ENCODE results near the gene RPS26. TPM values are rescaled to one million over a fixed set of nuclear protein-coding genes. Genes with fewer than 3 reads are reported as not detected.
A peak's percentile ranks its signal among the peaks of the same experiment; 100 is the strongest.

Gene RPS26
- total RNA-seq, 3 donors from 2014 or later = 28.8 to 81.1 (median 34.5) TPM

- intact Hi-C loops (cut with DNase I, micrococcal nuclease) = no loop called here
- no peaks in the 10 kb centered on the region for H3K4me1 ChIP-seq (ENCODE audit: low read depth)
- H3K36me3 ChIP-seq (ENCODE audit: low read depth) = no peaks in the 10 kb centered on the region
- ATAC-seq (peak; percentile 85), DNase-seq (peak; percentile 76 to 81 (median 81))
- H3K4me3 ChIP-seq = peak overlapping the region; percentile 63
- no peaks in the 10 kb centered on the region for H3K9me3 ChIP-seq
- TF ChIP-seq CTCF (IDR thresholded peaks at IDR 0.05) = no peak
These were observed 33.9 kb upstream of the RPS26 start for GRCh38 chr12:56007564-56008559.

- H3K9me3 ChIP-seq = no peaks in the 10 kb centered on the region
- H3K4me1 ChIP-seq (ENCODE audit: low read depth) = peaks cover 18% of the 10 kb centered on the region
- ATAC-seq (peak; percentile 52), DNase-seq (no peak)
- TF ChIP-seq CTCF (IDR thresholded peaks at IDR 0.05) = no peak
- H3K36me3 ChIP-seq (ENCODE audit: low read depth) = no peaks in the 10 kb centered on the region
- intact Hi-C loops (cut with DNase I, micrococcal nuclease) = no loop called here
- no peak overlapping the region for H3K4me3 ChIP-seq
These were observed 31.6 kb upstream of the RPS26 start for GRCh38 chr12:56010111-56010570.

GRCh38 chr12:56011509-56012090, 30.1 kb upstream of the RPS26 start:
- TF ChIP-seq CTCF (IDR thresholded peaks at IDR 0.05) = no peak
- no peak for DNase-seq
- intact Hi-C loops (cut with DNase I, micrococcal nuclease) = no loop called here
- H3K9me3 ChIP-seq = no peaks in the 10 kb centered on the region
- no peak overlapping the region for H3K4me3 ChIP-seq
- H3K36me3 ChIP-seq (ENCODE audit: low read depth) = no peaks in the 10 kb centered on the region
- peaks cover 18% of the 10 kb centered on the region for H3K4me1 ChIP-seq (ENCODE audit: low read depth)
- ATAC-seq = no peak

- no peak for TF ChIP-seq CTCF (IDR thresholded peaks at IDR 0.05)
- DNase-seq (no peak), ATAC-seq (peak; percentile 6)
- Histone ChIP-seq H3K4me3 (no peak overlapping the region), H3K4me1 (ENCODE audit: low read depth) (peaks cover 18% of the 10 kb centered on the region), H3K9me3 (no peaks in the 10 kb centered on the region), H3K36me3 (ENCODE audit: low read depth) (no peaks in the 10 kb centered on the region)
- intact Hi-C loops (cut with DNase I, micrococcal nuclease) = no loop called here
These were observed 28.2 kb upstream of the RPS26 start for GRCh38 chr12:56013482-56013881.

GRCh38 chr12:56014205-56014604, 27.5 kb upstream of the RPS26 start:
- TF ChIP-seq CTCF (IDR thresholded peaks at IDR 0.05) = no peak
- intact Hi-C loops (cut with DNase I, micrococcal nuclease) = no loop called here
- ATAC-seq (peak; percentile 10), DNase-seq (no peak)
- Histone ChIP-seq H3K36me3 (ENCODE audit: low read depth) (no peaks in the 10 kb centered on the region), H3K9me3 (no peaks in the 10 kb centered on the region), H3K4me3 (no peak overlapping the region), H3K4me1 (ENCODE audit: low read depth) (peaks cover 18% of the 10 kb centered on the region)
